Ovary (tissue), 3 donors: ENCODE data around the gene LRP11.

ENCODE experiments used
- EP300 ChIP-seq: sonication (generic); formaldehyde crosslinking; IDR thresholded peaks from one replicate; pipeline ENCODE4 v1.6.1; 2017; ENCODE audit warnings: antibody characterized with exemption
- TF ChIP-seq, protein P1 (sequence below), 3 donors: fragments of 450-650 bp in 2 of 3; fragments of 200-600 bp in 1 of 3; IDR thresholded peaks; one replicate each; pipeline versions ENCODE4 v1.5.1 to v1.8.0; 2016 to 2022; ENCODE audit warnings: antibody characterized with exemption in 3 of 3, mild to moderate bottlenecking in 1 of 3
- donor health status: DM: no; HTN: no; CAD: no.

DNA sequence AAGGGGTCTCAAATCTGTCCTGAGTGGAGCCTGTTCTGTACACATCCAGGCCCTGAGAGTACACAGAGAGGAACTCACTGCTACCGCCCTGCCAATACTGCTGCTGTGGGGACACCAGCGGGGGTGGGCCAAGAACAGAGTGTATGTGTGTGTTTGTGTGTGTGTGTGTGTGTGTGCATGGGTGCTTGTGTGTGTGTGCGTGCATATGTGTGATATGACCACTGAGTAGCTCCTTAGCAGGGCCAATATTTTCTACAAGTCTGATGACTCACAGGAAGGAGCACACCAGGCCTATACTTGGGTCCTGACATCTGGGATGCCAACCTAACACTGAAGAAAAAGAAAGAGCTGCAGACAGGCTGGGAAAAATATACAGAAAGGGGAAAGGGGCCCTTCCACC, 32.3 kb upstream of the LRP11 start:
- no peak for TF ChIP-seq EP300
- TF ChIP-seq, protein P1, sequence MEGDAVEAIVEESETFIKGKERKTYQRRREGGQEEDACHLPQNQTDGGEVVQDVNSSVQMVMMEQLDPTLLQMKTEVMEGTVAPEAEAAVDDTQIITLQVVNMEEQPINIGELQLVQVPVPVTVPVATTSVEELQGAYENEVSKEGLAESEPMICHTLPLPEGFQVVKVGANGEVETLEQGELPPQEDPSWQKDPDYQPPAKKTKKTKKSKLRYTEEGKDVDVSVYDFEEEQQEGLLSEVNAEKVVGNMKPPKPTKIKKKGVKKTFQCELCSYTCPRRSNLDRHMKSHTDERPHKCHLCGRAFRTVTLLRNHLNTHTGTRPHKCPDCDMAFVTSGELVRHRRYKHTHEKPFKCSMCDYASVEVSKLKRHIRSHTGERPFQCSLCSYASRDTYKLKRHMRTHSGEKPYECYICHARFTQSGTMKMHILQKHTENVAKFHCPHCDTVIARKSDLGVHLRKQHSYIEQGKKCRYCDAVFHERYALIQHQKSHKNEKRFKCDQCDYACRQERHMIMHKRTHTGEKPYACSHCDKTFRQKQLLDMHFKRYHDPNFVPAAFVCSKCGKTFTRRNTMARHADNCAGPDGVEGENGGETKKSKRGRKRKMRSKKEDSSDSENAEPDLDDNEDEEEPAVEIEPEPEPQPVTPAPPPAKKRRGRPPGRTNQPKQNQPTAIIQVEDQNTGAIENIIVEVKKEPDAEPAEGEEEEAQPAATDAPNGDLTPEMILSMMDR (IDR thresholded peaks at IDR 0.05): no peak
